Measurements from ENCODE around the gene KLHL22. TPM values are rescaled to one million over a fixed set of nuclear protein-coding genes. Genes with fewer than 3 reads are reported as not detected.

Gene KLHL22
- total and polyA plus RNA-seq, 2 experiments from 2014 or later = 23.6 to 38.0 TPM

DNA sequence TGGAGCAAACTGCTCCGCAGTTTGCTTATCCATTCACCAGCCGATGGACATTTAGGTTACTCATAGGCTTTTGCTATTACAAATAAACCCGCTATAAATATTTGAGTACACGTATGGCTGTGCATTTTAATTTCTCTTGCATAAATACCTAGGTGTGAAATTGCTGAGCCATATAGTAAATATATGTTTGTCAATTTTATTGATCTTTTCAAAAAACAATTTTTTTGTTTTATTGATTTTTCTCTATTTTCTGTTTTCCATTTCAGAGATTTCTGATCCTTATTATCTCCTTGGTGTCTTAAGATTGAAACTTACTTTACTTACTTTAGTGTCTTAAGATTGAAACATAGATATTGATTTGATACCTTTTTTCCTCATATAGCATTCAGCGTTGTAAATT is 97.2 kb downstream of the KLHL22 start:
- no peak overlapping the region for H3K4me2 ChIP-seq
- no peak overlapping the region for H3K4me3 ChIP-seq
- TF ChIP-seq EZH2 (IDR thresholded peaks at IDR 0.05; ENCODE audit: borderline replicate concordance) = no peak
- TF ChIP-seq EZH2phosphoT487 (IDR thresholded peaks at IDR 0.05; ENCODE audit: low read depth, severe bottlenecking, unreplicated experiment) = no peak
- TF ChIP-seq, protein P1, sequence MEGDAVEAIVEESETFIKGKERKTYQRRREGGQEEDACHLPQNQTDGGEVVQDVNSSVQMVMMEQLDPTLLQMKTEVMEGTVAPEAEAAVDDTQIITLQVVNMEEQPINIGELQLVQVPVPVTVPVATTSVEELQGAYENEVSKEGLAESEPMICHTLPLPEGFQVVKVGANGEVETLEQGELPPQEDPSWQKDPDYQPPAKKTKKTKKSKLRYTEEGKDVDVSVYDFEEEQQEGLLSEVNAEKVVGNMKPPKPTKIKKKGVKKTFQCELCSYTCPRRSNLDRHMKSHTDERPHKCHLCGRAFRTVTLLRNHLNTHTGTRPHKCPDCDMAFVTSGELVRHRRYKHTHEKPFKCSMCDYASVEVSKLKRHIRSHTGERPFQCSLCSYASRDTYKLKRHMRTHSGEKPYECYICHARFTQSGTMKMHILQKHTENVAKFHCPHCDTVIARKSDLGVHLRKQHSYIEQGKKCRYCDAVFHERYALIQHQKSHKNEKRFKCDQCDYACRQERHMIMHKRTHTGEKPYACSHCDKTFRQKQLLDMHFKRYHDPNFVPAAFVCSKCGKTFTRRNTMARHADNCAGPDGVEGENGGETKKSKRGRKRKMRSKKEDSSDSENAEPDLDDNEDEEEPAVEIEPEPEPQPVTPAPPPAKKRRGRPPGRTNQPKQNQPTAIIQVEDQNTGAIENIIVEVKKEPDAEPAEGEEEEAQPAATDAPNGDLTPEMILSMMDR (IDR thresholded peaks at IDR 0.05; ENCODE audit: poor library complexity) = no peak
- H3K9me2 ChIP-seq (replicated peaks; ENCODE audit: insufficient read depth) = no peaks in the 10 kb centered on the region
- DNase-seq (ENCODE audit: low spot score) = no peak
- H3K27me3 ChIP-seq = no peaks in the 10 kb centered on the region
- no peak overlapping the region for H2AFZ ChIP-seq
- H3K27ac ChIP-seq = no peak overlapping the region
- H3K9me3 ChIP-seq (ENCODE audit: low read depth) = no peaks in the 10 kb centered on the region
- 96% methylated on average over 5 of the region's 5 CpGs for WGBS (ENCODE audit: low lambda C conversion rate, missing lambda C conversion rate)
- H3K4me1 ChIP-seq (ENCODE audit: insufficient read depth) = peaks cover 25% of the 10 kb centered on the region
- peaks cover 6% of the 10 kb centered on the region for H4K20me1 ChIP-seq (ENCODE audit: insufficient read depth, poor library complexity, severe bottlenecking)
- peaks cover 64% of the 10 kb centered on the region for H3K79me2 ChIP-seq
- no peaks in the 10 kb centered on the region for H3K36me3 ChIP-seq (replicated peaks; ENCODE audit: insufficient read depth, low read depth)

DNA sequence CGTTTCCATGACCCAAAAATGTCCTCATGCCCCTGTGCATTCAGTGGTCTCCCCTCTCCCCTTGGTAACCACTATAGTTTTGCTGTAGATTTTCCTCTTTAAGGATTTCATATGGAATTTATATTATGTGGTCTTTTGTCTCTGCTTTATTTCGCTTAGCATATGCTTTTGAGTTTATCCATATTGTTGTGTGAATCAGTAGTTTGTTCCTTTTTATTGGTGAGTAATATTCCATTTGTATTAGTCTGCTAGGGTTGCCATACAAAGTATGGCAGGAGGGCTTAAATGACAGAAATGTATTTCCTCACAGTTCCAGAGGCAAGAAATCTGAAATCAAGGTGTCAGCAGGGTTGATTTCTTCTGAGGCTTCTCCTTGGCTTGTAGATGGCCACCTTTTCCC is 98.1 kb downstream of the KLHL22 start:
- Histone ChIP-seq H3K27ac (no peak overlapping the region), H3K4me3 (no peak overlapping the region), H3K9me2 (replicated peaks; ENCODE audit: insufficient read depth) (no peaks in the 10 kb centered on the region), H3K9me3 (ENCODE audit: low read depth) (no peaks in the 10 kb centered on the region), H3K79me2 (peaks cover 64% of the 10 kb centered on the region), H3K4me2 (no peak overlapping the region), H2AFZ (no peak overlapping the region), H3K4me1 (ENCODE audit: insufficient read depth) (peaks cover 28% of the 10 kb centered on the region), H3K27me3 (no peaks in the 10 kb centered on the region), H3K36me3 (replicated peaks; ENCODE audit: insufficient read depth, low read depth) (no peaks in the 10 kb centered on the region), H4K20me1 (ENCODE audit: insufficient read depth, poor library complexity, severe bottlenecking) (peaks cover 6% of the 10 kb centered on the region)
- DNase-seq (ENCODE audit: low spot score) = no peak
- 87% methylated on average over 2 of the region's 2 CpGs for WGBS (ENCODE audit: low lambda C conversion rate, missing lambda C conversion rate)
- TF ChIP-seq EZH2phosphoT487 (IDR thresholded peaks at IDR 0.05; ENCODE audit: low read depth, severe bottlenecking, unreplicated experiment) (no peak), EZH2 (IDR thresholded peaks at IDR 0.05; ENCODE audit: borderline replicate concordance) (no peak)
- TF ChIP-seq, protein P1 (IDR thresholded peaks at IDR 0.05; ENCODE audit: poor library complexity) = no peak

DNA sequence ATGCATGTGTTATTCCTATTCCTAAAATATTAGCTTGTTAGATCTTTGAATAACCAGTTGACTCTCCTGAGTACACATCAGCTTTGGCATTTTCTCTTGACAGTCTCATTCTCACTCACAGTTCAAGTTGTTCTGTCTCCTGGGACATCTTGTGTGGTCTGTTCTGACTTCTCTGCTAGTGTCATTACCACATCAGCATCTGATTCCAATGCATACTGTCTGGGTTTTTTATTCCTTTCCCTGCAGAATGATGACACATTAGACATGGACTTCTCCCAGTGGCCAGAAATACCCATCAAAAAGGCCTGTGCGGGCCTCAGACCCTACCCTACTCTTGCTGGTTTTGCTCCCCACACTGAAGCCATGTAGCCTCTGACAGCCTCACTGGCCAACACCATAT is 99.0 kb downstream of the KLHL22 start:
- no peaks in the 10 kb centered on the region for H3K27me3 ChIP-seq
- no peaks in the 10 kb centered on the region for H3K36me3 ChIP-seq (replicated peaks; ENCODE audit: insufficient read depth, low read depth)
- TF ChIP-seq EZH2phosphoT487 (IDR thresholded peaks at IDR 0.05; ENCODE audit: low read depth, severe bottlenecking, unreplicated experiment) (no peak), EZH2 (IDR thresholded peaks at IDR 0.05; ENCODE audit: borderline replicate concordance) (no peak)
- TF ChIP-seq, protein P1 (IDR thresholded peaks at IDR 0.05; ENCODE audit: poor library complexity) = no peak
- no peaks in the 10 kb centered on the region for H3K9me2 ChIP-seq (replicated peaks; ENCODE audit: insufficient read depth)
- H3K9me3 ChIP-seq (ENCODE audit: low read depth) = no peaks in the 10 kb centered on the region
- H3K4me1 ChIP-seq (ENCODE audit: insufficient read depth) = peaks cover 28% of the 10 kb centered on the region
- H2AFZ ChIP-seq = no peak overlapping the region
- H3K27ac ChIP-seq = no peak overlapping the region
- peak overlapping the region; percentile 82 for H3K4me2 ChIP-seq
- WGBS (ENCODE audit: low lambda C conversion rate, missing lambda C conversion rate) = 85% methylated on average over 1 of the region's 1 CpG
- no peak overlapping the region for H3K4me3 ChIP-seq
- peaks cover 64% of the 10 kb centered on the region for H3K79me2 ChIP-seq
- peaks cover 6% of the 10 kb centered on the region for H4K20me1 ChIP-seq (ENCODE audit: insufficient read depth, poor library complexity, severe bottlenecking)
- DNase-seq (ENCODE audit: low spot score) = no peak

DNA sequence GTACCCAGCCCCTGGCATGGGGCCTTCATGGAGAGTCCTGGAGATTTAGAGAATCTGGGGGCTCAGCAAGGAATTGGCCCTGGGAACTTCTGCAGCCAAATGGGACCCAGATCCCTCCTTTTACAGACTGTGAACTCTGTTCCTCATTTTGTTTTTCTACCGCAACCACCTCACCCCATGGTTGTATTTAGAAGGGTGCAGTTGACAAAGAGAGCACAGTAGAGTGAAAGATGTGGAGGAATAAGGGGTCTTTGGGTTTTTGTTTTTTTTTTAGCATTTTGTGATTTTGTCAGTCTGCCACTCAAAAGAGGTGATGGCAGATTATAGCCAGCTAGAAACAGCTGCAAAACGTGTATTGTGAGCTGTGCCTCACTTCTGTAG is 99.7 kb downstream of the KLHL22 start:
- Histone ChIP-seq H3K4me1 (ENCODE audit: insufficient read depth) (peaks cover 28% of the 10 kb centered on the region), H3K4me2 (peak overlapping the region; percentile 82), H3K9me2 (replicated peaks; ENCODE audit: insufficient read depth) (no peaks in the 10 kb centered on the region), H3K27ac (no peak overlapping the region), H3K36me3 (replicated peaks; ENCODE audit: insufficient read depth, low read depth) (no peaks in the 10 kb centered on the region), H4K20me1 (ENCODE audit: insufficient read depth, poor library complexity, severe bottlenecking) (peaks cover 6% of the 10 kb centered on the region), H3K4me3 (no peak overlapping the region), H2AFZ (no peak overlapping the region), H3K9me3 (ENCODE audit: low read depth) (no peaks in the 10 kb centered on the region), H3K79me2 (peaks cover 64% of the 10 kb centered on the region), H3K27me3 (no peaks in the 10 kb centered on the region)
- WGBS (ENCODE audit: low lambda C conversion rate, missing lambda C conversion rate) = 58% methylated on average over 2 of the region's 2 CpGs
- DNase-seq (ENCODE audit: low spot score) = no peak
- TF ChIP-seq, protein P1 (IDR thresholded peaks at IDR 0.05; ENCODE audit: poor library complexity) = no peak
- TF ChIP-seq EZH2phosphoT487 (IDR thresholded peaks at IDR 0.05; ENCODE audit: low read depth, severe bottlenecking, unreplicated experiment) = no peak
- TF ChIP-seq EZH2 (IDR thresholded peaks at IDR 0.05; ENCODE audit: borderline replicate concordance) = no peak

All from hepatocyte (in vitro differentiated cells).